ENCODE data around the gene GNG12. TPM values are rescaled to one million over a fixed set of nuclear protein-coding genes. Genes with fewer than 3 reads are reported as not detected.

The GNG12 gene
- total RNA-seq, 2 donors from 2014 or later, result 116 to 137 TPM

GRCh38 chr1:67824766-67825165, 8.5 kb downstream of the GNG12 start:
- TF ChIP-seq CTCF (IDR thresholded peaks at IDR 0.05), result no peak
- no peaks in the 10 kb centered on the region for H3K36me3 ChIP-seq
- no peaks in the 10 kb centered on the region for H3K9me3 ChIP-seq
- H3K27ac ChIP-seq, result peak overlapping the region in 1 of 2 donors; percentile 5
- no peak for ATAC-seq (ENCODE audit: insufficient number of reproducible peaks, low FRiP score, low read depth)
- no peak for DNase-seq (ENCODE audit: low spot score)
- no peaks in the 10 kb centered on the region for H3K27me3 ChIP-seq (replicated peaks; ENCODE audit: insufficient read depth)
- H3K4me3 ChIP-seq, result no peak overlapping the region
- peaks cover 12 to 67% of the 10 kb centered on the region in 2 donors for H3K4me1 ChIP-seq (ENCODE audit: control insufficient read depth in 1 of 2, low read depth in 2 of 2)

GRCh38 chr1:67823615-67824014, 9.7 kb downstream of the GNG12 start:
- DNase-seq (ENCODE audit: low spot score) (no peak), ATAC-seq (ENCODE audit: insufficient number of reproducible peaks, low FRiP score, low read depth) (no peak)
- Histone ChIP-seq H3K27ac (peak overlapping the region; percentile 31 to 36), H3K9me3 (no peaks in the 10 kb centered on the region), H3K4me3 (peak overlapping the region; percentile 9), H3K27me3 (replicated peaks; ENCODE audit: insufficient read depth) (no peaks in the 10 kb centered on the region), H3K4me1 (ENCODE audit: control insufficient read depth in 1 of 2, low read depth in 2 of 2) (peaks cover 10 to 72% of the 10 kb centered on the region in 2 donors), H3K36me3 (no peaks in the 10 kb centered on the region)
- TF ChIP-seq CTCF (IDR thresholded peaks at IDR 0.05), result no peak

GRCh38 chr1:67821263-67821662, 12.0 kb downstream of the GNG12 start:
- no peak overlapping the region for H3K27ac ChIP-seq
- H3K27me3 ChIP-seq (replicated peaks; ENCODE audit: insufficient read depth), result no peaks in the 10 kb centered on the region
- H3K4me1 ChIP-seq (ENCODE audit: control insufficient read depth in 1 of 2, low read depth in 2 of 2), result peaks cover 20 to 91% of the 10 kb centered on the region in 2 donors

GRCh38 chr1:67818725-67819301, 14.5 kb downstream of the GNG12 start:
- ATAC-seq (ENCODE audit: insufficient number of reproducible peaks, low FRiP score, low read depth), result no peak
- no peaks in the 10 kb centered on the region for H3K9me3 ChIP-seq
- peaks cover 42 to 96% of the 10 kb centered on the region in 2 donors for H3K4me1 ChIP-seq (ENCODE audit: control insufficient read depth in 1 of 2, low read depth in 2 of 2)
- TF ChIP-seq CTCF (IDR thresholded peaks at IDR 0.05), result no peak
- peak overlapping the region in 1 of 2 donors; percentile 92 for H3K27ac ChIP-seq
- no peaks in the 10 kb centered on the region for H3K27me3 ChIP-seq (replicated peaks; ENCODE audit: insufficient read depth)
- no peaks in the 10 kb centered on the region for H3K36me3 ChIP-seq
- H3K4me3 ChIP-seq, result no peak overlapping the region
- DNase-seq (ENCODE audit: low spot score), result no peak

More at GRCh38 chr1:67821263-67821662, 12.0 kb downstream of the GNG12 start:
- H3K4me3 ChIP-seq, result no peak overlapping the region
- TF ChIP-seq CTCF (IDR thresholded peaks at IDR 0.05), result no peak
- no peaks in the 10 kb centered on the region for H3K36me3 ChIP-seq
- DNase-seq (ENCODE audit: low spot score), result no peak
- no peaks in the 10 kb centered on the region for H3K9me3 ChIP-seq
- no peak for ATAC-seq (ENCODE audit: insufficient number of reproducible peaks, low FRiP score, low read depth)

GRCh38 chr1:67818162-67818561, 15.1 kb downstream of the GNG12 start:
- Histone ChIP-seq H3K4me1 (ENCODE audit: control insufficient read depth in 1 of 2, low read depth in 2 of 2) (peaks cover 44 to 96% of the 10 kb centered on the region in 2 donors), H3K36me3 (no peaks in the 10 kb centered on the region), H3K9me3 (no peaks in the 10 kb centered on the region), H3K27me3 (replicated peaks; ENCODE audit: insufficient read depth) (no peaks in the 10 kb centered on the region), H3K27ac (peak overlapping the region; percentile 64 to 92), H3K4me3 (no peak overlapping the region)
- ATAC-seq (ENCODE audit: insufficient number of reproducible peaks, low FRiP score, low read depth), result no peak
- no peak for DNase-seq (ENCODE audit: low spot score)
- TF ChIP-seq CTCF (IDR thresholded peaks at IDR 0.05), result no peak
